Measurements from ENCODE around the gene GLRX5.

DNA sequence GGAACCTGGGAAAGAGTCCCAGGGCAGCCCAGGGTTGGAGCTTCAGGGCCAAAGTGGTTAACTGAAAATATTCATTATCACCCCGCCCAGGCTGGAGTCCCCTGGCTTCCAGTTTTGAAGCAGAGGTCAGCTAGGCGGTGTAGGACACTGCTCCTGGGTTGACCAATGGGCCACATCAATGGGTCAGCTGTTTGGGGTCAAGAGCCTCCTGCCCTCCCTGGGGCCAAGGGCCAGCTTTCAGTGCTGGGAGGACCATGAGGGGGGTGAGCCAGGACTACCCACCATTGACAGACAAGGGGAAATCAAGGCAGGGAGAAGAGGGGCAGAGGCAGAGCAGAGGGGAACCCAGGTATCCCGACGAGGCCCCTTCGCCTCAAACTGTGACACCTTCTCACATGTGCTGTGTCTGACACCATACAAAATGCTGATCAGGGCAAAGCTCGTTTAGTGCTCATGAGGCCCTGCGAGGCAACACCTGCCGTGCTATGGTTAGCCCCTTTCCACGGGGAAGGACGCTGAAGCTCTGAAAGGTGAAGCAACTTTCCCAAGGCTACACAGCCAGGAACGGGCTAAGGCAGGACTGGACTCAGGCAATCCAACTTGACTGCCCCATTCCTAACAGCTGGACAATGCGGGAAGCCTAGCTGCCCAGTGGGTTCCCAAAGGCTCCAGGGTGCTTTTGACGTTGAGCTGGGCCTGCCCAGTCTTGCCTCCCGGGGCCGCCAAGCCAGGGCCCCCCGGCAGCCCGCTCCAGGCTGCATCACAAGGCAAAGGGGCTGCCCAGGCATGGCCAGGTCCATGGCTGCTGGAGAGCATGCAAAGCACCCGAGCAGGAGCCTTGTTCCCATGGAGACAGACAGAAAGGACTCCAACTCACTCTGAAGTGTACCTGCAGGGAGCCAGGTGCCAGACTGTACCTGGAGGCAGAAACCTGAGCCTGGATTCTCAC is 20.4 kb upstream of the GLRX5 start:
- TF ChIP-seq, protein P1, sequence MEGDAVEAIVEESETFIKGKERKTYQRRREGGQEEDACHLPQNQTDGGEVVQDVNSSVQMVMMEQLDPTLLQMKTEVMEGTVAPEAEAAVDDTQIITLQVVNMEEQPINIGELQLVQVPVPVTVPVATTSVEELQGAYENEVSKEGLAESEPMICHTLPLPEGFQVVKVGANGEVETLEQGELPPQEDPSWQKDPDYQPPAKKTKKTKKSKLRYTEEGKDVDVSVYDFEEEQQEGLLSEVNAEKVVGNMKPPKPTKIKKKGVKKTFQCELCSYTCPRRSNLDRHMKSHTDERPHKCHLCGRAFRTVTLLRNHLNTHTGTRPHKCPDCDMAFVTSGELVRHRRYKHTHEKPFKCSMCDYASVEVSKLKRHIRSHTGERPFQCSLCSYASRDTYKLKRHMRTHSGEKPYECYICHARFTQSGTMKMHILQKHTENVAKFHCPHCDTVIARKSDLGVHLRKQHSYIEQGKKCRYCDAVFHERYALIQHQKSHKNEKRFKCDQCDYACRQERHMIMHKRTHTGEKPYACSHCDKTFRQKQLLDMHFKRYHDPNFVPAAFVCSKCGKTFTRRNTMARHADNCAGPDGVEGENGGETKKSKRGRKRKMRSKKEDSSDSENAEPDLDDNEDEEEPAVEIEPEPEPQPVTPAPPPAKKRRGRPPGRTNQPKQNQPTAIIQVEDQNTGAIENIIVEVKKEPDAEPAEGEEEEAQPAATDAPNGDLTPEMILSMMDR (IDR thresholded peaks at IDR 0.05), result no peak
- no peak for TF ChIP-seq EP300 (IDR thresholded peaks at IDR 0.05; ENCODE audit: low read depth)
